ENCODE data around the gene OXSR1.
"Not testable (repeated sequence)": the region's sequence is repeated elsewhere in the genome, so short reads cannot be mapped to it uniquely, and the experiment has no call there.

Gene OXSR1

GRCh38 chr3:38265604-38266307, 100.4 kb downstream of the OXSR1 start, which contains the start of gene SLC22A13:
SLC22A13 (plus strand) TSS chr3:38265812; CDS start chr3:38265861, 49 bp downstream.
- DNase-seq (ENCODE audit: low read depth in 2 of 2, low spot score in 1 of 2) = no peak

- DNase-seq (ENCODE audit: low read depth in 2 of 2, low spot score in 1 of 2) = no peak
Observed at GRCh38 chr3:38266810-38267209, 101.5 kb downstream of the OXSR1 start.

- DNase-seq (ENCODE audit: low read depth in 2 of 2, low spot score in 1 of 2) = no peak
Observed at GRCh38 chr3:38267662-38268061, 102.3 kb downstream of the OXSR1 start.

GRCh38 chr3:38268087-38268486, 102.8 kb downstream of the OXSR1 start:
- no peak for DNase-seq (ENCODE audit: low read depth in 2 of 2, low spot score in 1 of 2)

- DNase-seq (ENCODE audit: low read depth in 2 of 2, low spot score in 1 of 2) = no peak
Observed at GRCh38 chr3:38268522-38268921, 103.2 kb downstream of the OXSR1 start.

GRCh38 chr3:38270606-38271005, 105.3 kb downstream of the OXSR1 start:
- DNase-seq (ENCODE audit: low read depth in 2 of 2, low spot score in 1 of 2) = no peak

GRCh38 chr3:38271553-38271952, 106.2 kb downstream of the OXSR1 start:
- DNase-seq (ENCODE audit: low read depth in 2 of 2, low spot score in 1 of 2) = no peak

- DNase-seq (ENCODE audit: low read depth in 2 of 2, low spot score in 1 of 2) = no peak
Observed at GRCh38 chr3:38274864-38275649, 109.7 kb downstream of the OXSR1 start.

GRCh38 chr3:38275658-38276057, 110.3 kb downstream of the OXSR1 start:
- no peak for DNase-seq (ENCODE audit: low read depth in 2 of 2, low spot score in 1 of 2)

- no peak for DNase-seq (ENCODE audit: low read depth in 2 of 2, low spot score in 1 of 2)
Observed at GRCh38 chr3:38276081-38276916, 111.0 kb downstream of the OXSR1 start.

- DNase-seq (ENCODE audit: low read depth in 2 of 2, low spot score in 1 of 2) = no peak
Observed at GRCh38 chr3:38276917-38277630, 111.7 kb downstream of the OXSR1 start.

GRCh38 chr3:38278841-38279240, 113.5 kb downstream of the OXSR1 start:
- no peak for DNase-seq (ENCODE audit: low read depth in 2 of 2, low spot score in 1 of 2)

GRCh38 chr3:38281895-38282686, 116.8 kb downstream of the OXSR1 start, which contains the start of gene SLC22A14:
SLC22A14 (plus strand) TSS chr3:38282294; CDS start chr3:38306027, 23,733 bp downstream.
- no peak for DNase-seq (ENCODE audit: low read depth in 2 of 2, low spot score in 1 of 2)

GRCh38 chr3:38283810-38284755, 118.7 kb downstream of the OXSR1 start:
- DNase-seq (ENCODE audit: low read depth in 2 of 2, low spot score in 1 of 2) = no peak

GRCh38 chr3:38284756-38285150, 119.4 kb downstream of the OXSR1 start:
- DNase-seq (ENCODE audit: low read depth in 2 of 2, low spot score in 1 of 2) = no peak

- DNase-seq (ENCODE audit: low read depth in 2 of 2, low spot score in 1 of 2) = not testable (repeated sequence)
Observed at GRCh38 chr3:38289286-38290217, 124.2 kb downstream of the OXSR1 start.

- not testable (repeated sequence) for DNase-seq (ENCODE audit: low read depth in 2 of 2, low spot score in 1 of 2)
Observed at GRCh38 chr3:38297053-38297452, 131.7 kb downstream of the OXSR1 start.

GRCh38 chr3:38297537-38297936, 132.2 kb downstream of the OXSR1 start:
- DNase-seq (ENCODE audit: low read depth in 2 of 2, low spot score in 1 of 2) = no peak
